ENCODE measurements around the gene WT1.
"Not testable (repeated sequence)": the region's sequence is repeated elsewhere in the genome, so short reads cannot be mapped to it uniquely, and the experiment has no call there.

Gene WT1

DNA sequence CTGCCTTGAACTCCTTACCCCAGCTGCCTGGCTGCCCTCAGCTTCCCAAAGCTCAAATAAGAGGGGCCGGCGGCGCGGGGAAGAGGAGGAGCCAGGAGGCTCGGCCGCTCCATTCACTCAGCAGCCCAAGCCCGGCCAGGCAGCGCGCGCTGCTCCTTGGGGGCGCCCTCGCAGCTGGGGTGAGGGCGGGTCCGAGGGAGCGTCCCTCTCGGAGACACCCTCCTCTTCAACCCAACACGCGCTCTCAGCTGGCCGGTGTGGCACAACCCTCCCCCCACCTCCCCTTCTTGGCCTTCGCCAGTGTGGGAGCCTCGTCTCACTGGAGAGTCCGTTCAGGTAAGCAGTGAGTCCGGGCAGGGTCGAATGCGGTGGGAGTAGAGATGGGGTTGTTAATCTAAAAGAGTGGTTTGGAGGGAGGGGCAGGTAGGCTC, at the start of gene WT1:
TSS of gene WT1 (minus strand) at position 29 of the 431 bp plus-strand sequence.
- in situ Hi-C loops (cut with MboI; ENCODE audit: low sequenced_read_pairs) = no loop called here

DNA sequence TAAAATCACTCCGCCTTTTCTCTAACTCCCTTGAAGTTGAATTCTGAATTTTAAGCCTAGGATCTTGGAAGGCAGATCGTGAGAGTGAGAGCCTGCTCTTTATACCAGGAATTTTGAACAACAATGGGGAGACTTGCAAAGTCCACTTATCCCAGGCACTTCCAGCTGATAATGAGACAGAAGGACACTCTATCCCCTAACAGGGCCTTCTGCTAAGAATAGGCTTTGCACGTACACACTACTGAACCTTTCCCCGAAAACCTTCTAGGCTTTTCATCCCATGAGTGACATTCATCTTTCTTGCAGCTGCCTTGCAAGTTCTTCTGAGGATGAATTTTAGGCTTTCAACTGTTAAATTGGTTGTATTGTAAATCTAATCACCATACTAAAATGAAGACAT, 44.0 kb upstream of the WT1 start:
- in situ Hi-C loops (cut with MboI; ENCODE audit: low sequenced_read_pairs) = no loop called here

DNA sequence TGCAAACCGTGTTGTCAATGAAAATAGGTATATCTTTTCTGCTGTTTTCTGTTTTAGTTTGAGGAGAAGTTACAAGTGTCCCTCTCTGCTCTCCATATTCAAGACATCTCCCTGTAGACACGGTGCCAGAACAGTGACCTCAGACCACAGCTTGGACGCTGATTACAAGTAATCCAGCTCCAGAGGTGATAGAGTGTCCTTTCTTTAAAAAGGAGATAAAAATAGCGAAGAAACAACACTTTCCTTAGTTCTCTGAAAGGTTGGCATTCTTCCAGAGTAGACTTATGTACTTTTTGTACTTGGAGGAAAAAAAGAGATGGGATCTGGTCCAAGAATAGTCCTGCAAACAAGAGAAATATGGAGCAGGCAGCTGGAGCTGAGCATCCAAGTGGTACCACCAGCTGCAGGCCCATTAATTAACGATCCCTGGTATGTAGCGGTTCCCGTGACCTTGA, 43.0 kb upstream of the WT1 start:
- in situ Hi-C loops (cut with MboI; ENCODE audit: low sequenced_read_pairs) = no loop called here

DNA sequence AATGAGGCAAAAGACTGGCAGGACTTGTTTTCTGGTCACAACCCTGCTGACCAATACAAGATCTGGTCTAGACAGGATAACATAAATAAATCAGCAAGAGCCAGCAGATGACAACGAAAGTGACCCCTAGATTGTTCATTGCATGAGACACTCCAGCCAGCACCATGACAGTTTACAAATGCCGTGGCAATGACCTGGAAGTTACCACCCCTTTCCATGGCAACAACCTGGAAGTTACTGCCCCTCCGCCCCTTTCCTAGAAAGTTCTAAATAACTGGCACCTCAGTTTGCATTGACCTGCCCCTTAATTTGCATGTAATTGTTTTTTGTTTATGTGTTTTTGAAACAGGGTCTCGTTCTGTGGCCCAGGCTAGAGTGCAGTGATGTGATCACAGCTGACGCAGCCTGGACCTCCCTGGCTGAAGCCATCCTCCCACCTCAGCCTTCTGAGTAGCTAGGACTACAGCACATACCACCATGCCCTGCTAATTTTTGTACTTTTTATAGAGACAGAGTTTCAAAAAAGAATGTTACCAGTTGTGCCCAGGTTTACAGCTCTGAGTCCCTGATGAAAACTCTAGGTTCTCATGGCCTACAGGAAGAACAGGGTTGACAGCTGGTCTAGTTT, 38.1 kb upstream of the WT1 start:
- in situ Hi-C loops (cut with MboI; ENCODE audit: low sequenced_read_pairs) = no loop called here

DNA sequence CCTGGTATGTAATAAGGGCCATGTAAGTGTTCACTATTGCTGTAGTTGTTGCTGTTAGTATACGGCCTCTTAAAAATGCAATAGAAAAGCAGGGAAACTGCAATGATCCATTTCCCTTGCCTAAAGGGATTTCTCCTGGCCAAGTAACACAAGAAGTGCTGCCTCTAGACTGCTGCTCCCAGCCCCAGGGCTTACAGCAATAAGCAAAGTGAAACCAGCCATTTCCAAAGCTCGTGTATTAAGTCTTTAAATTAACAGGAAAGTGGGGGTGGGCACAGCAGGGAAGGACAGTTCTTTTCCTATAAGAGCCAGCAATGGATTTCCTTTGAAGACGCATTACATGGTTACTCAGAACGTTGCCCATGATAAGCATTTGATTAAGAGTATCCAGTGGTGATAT, 36.9 kb upstream of the WT1 start:
- in situ Hi-C loops (cut with MboI; ENCODE audit: low sequenced_read_pairs) = no loop called here

DNA sequence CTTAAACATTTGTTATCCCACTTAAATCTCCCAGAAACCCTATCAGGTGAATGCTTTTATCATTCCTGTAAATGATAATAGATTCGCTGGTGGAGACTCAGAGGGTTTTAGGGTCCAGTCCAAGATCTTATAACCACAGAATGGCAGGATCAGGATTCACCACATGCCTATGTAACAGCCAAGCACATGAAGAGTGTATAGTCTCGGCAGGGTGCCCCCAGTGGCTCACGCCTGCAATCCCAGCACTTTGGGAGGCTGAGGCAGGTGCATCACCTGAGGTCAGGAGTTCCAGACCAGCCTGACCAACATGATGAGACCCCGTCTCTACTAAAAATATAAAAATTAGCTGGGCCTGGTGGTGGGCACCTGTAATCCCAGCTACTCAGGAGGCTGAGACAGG, 36.2 kb upstream of the WT1 start:
- in situ Hi-C loops (cut with MboI; ENCODE audit: low sequenced_read_pairs) = not testable (repeated sequence)

DNA sequence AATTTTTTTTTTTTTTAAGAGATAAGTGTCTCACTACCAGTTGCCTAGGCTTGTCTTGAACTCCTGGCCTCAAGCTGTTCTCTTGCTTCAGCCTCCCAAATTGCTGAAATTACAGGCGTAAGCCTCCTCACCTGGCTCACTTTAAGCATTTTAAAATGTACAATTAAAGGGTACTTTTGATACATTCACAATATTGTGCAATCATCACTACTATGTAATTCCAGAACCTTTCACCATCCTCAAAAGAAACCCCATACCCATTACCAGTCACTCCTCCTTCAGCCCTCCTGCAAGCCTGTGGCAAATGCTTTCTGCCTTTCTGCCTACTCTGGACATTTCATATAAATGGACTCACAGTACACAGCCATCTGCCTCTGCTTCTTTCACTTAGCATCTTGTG, 34.5 kb upstream of the WT1 start:
- in situ Hi-C loops (cut with MboI; ENCODE audit: low sequenced_read_pairs) = no loop called here

DNA sequence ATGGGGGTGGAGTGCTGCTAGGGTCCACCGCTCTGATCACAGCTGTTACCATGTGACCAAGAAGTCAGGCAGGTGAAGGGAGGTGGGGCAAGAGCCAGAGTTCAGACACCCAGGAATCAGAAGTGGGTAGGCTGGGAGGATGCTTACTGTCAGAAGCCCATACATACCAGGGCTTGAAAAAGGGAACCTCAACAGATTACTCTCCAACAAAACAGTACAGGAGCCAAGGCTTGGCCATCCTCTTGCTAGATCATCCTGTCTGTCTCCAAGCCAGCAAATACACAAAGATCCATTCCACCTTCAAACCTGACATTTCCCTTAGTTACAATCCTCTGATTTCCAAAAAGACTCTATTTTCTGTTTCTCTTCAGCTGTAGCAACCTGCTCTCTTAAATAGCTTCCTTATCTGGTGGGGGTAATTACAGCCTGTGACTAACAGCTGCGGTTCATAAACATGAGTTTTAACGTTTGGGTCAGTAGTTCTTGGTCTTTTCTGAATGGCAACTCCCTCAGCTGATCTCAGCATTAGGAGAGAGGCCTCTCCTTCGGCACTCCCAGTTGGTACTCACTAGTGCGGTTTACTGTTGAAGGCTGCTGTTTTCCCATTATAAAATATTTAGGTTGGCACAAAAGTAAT, 31.1 kb upstream of the WT1 start:
- in situ Hi-C loops (cut with MboI; ENCODE audit: low sequenced_read_pairs) = no loop called here

DNA sequence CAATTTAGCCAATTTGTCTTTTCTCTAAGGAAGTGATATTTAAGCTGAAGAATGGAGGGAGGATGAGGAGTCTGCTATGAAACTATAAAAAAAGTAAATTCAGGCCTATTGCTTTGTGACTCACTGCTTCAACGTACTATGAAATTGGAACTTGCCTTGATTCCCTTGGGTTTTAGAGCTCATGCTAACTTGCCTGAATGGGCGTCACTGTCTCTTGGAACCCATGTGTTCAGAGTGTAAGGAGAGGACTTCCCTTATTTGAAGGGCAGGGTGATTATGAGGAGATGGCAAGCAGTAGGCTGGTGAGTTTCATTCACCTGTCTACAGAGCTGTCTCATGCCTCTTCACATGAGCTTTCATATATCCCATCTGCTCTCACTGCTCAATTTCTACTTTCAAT, 28.7 kb upstream of the WT1 start:
- in situ Hi-C loops (cut with MboI; ENCODE audit: low sequenced_read_pairs) = no loop called here

DNA sequence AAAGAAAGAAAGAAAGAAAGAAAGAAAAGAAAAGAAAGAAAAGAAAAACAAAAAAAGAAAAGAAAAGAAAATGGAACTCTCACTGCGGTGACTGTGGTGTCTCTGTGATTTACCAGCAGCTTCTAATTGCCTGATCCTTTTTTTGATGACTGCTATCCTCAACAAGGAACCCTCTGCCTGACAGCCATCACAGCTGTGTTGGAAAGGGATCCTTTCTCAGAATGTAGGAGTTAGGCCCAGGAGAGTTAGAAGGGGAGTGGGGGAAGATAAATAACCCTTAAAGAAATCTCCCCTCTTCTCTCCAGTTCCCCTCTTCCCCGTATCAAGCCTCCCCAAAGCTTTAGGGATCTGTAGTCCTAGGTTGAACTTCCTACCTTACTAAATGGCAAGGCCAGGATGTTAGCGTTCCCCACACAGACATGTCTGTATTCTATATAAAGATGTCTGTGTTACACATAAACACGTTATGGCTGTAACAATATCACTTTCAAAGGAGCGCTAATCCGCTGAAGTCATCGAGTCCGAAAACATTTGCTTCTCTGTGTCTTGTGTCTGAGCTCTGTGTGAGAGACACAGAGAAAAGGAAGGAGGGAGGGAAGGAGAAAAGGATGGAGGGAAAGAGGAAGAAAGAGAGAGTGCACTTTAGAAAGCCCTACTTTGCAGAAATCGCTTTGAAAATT, 26.8 kb upstream of the WT1 start:
- in situ Hi-C loops (cut with MboI; ENCODE audit: low sequenced_read_pairs) = no loop called here

DNA sequence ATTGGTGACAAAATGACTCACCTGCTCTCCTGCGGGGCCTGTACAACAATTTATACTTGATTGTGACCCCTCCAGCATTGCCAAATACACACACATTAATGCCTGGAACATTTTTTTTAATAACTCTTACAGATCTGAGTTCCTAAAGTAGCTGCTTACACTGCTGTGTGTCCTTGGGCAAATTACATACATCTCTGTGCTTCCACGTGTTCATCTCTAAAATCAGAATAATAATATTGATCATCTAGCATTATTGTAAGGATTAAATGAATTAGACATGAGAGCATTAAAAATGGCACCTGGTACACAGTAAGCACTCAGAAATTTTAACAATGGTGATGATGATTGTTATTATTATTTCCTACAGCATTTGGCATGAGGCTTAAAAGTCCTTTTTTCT, 21.5 kb upstream of the WT1 start:
- in situ Hi-C loops (cut with MboI; ENCODE audit: low sequenced_read_pairs) = no loop called here

DNA sequence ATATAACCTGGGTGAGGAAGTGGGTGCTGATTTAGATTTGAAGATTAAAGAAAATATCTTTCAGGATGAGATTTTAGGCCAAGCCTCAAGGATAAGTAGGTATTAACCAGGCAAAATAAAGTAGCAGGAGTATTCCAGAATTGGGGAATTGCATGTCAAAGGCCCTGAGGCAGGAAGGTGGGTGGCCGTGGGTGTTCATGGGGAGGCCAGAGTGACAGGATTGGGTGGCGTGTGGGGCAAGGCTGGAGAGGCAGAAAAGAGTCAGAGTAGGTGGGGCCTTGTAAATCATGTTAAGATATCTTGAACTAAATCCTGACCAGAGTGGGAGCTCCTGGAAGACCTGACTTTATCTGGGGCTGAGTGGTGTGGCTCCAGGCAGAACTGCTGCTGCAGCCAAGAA, 19.7 kb upstream of the WT1 start:
- in situ Hi-C loops (cut with MboI; ENCODE audit: low sequenced_read_pairs) = no loop called here

DNA sequence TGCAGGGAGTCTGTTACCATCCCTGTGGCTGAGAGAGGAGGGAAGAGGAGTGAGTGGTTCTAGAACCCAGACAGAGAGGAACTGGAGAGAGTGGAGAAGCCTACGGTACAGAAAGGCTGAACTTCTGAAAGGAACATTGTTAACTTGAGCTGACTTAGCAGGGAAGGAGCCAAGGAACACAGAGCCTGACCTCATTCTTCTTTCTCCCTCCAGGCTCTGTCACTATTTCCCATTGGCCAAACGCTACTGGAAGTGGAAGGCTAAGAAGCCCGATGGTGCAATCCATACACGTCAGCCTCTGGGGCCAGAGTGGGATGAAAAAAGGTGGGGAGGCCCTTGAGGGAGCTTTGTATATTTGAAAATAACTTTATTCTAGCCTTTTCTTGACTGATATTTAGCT, 16.5 kb upstream of the WT1 start:
- in situ Hi-C loops (cut with MboI; ENCODE audit: low sequenced_read_pairs) = no loop called here

DNA sequence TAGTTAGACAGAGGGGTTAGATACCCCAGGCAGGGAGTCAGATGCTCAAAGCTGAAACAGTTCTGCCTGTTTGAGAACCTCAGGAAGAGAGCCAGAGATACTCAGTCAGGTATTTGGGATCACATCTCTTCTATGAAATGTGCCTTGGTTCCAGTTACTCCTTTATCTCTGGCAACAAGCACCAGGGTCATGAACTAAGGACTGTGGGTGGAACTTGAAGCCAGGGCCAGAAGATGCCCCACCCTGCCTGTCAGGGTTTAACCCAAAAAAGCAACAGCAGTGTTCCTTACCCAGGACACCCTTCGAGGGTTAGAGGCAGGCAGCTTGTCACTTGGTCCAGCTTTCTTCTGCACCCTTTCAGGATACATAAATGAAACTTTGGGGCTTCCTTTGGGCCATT, 15.0 kb upstream of the WT1 start:
- in situ Hi-C loops (cut with MboI; ENCODE audit: low sequenced_read_pairs) = no loop called here

DNA sequence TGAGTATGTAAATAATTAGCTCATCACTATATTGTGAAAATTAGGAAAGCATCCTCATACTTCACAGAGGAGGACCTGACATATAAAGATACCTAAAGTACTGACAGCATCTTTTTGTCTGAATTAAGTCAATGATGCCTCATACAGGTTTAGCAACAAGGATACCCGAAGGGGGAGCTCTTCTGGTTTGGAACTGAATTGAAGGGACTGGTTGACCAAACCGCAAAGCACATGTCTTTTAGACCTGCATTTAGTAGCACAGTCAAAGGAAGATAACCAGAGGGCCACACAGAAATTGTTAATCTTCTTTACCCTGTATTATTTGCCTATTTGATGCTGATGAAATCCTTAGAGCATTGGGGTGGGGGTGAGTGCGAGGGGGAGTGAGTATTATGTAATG, 12.9 kb upstream of the WT1 start:
- in situ Hi-C loops (cut with MboI; ENCODE audit: low sequenced_read_pairs) = no loop called here

DNA sequence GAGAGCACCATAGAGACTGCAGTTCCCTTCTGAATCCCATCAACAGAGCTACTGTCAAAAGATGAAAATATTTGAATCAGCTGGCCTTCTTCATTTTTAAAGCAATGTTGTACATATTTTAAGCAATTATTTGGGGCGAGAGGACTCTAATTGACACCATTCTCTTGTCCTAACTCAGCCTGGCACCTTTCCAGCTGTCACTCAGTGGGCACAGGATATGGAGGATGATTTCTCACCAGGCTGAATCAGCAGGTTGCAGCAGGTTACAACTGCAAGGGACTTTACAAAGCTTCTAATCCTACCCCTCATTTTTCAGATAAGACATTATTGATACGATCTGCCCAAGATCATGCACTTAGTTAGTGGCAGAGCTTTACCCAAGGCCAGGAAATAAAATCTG, 11.9 kb upstream of the WT1 start:
- in situ Hi-C loops (cut with MboI; ENCODE audit: low sequenced_read_pairs) = no loop called here

DNA sequence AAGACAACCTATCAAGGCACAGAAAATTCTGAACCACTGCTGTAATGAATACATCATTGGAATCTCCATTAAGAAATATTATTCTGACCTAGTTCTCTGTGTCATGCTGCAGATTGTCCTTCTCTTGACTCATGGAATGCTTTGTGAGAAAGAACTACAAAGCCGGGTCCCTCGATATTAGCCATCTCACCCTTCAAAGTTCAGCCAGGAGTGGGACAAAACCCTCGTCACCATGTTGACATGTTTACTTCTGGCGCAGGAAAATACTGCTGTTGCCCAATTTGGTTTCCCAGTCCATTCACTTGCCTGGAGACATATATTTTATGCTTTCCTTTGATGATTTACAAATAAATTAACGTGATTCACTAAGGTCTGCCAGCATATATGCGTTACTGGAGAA, 10.9 kb upstream of the WT1 start:
- in situ Hi-C loops (cut with MboI; ENCODE audit: low sequenced_read_pairs) = no loop called here

DNA sequence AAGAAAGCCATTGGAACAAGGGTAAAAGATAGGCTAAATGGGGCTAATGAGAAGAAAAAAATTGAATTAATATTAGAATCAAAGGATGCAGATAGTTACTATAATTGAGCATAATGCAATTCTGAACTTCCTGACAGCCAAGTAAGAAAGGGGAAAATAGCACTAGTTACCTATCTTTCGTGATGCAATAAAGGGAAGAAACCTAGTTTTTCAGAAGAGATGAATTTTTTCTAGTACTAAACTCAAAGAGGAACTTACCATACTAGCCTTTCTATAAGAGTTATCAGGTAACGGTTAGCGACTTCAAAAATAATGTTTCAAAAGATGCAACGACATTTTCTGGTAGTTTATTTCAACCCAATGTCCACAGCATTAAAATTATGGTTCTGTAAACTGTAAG, 8.8 kb upstream of the WT1 start:
- in situ Hi-C loops (cut with MboI; ENCODE audit: low sequenced_read_pairs) = no loop called here

DNA sequence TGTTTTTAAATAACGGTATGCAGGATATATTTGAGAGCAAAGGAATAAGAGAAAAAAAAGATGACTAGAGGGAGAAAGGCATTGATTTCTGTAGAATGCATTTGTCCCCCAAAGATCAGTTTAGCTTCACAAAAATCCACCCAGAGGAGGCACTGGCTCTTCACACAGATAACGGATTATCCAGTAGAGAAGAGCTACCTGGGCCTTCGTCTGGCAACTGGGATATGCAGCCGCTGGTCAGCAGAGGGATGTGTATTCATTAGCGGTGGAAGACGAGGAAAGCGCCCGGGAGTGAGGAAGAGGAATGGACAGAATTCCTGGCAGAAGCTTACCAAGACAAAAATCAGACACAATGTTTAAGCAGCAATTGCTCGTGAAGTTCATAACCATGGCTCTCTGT, 5.6 kb upstream of the WT1 start:
- in situ Hi-C loops (cut with MboI; ENCODE audit: low sequenced_read_pairs) = no loop called here

DNA sequence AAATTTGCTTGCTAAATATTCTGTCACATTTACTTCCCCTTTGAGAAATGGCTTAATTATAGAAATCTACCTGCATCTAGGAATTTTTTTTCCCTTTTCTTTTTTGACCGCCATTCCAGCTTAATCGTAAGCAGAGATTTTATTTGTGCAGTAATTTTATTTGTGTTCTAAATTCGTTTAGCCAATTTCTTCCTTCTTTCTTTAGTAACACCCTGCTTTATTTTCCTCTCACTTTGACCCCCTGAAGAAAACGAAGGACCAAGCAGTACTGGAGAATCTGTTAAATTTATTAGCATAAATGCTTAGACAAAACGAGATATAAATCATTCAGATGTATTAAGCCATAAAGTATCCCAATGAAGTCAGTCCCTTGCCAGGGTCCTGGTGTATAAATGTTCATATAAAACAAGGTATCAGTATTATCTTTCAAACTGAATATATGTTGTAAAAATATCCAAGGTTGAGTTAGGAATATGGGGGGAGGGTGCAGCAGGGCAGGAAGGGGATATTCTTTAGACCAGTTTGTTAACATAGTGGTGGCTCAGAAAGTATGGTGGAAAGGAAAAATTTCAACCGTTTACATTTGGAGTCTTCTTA, 5.1 kb upstream of the WT1 start:
- in situ Hi-C loops (cut with MboI; ENCODE audit: low sequenced_read_pairs) = no loop called here

DNA sequence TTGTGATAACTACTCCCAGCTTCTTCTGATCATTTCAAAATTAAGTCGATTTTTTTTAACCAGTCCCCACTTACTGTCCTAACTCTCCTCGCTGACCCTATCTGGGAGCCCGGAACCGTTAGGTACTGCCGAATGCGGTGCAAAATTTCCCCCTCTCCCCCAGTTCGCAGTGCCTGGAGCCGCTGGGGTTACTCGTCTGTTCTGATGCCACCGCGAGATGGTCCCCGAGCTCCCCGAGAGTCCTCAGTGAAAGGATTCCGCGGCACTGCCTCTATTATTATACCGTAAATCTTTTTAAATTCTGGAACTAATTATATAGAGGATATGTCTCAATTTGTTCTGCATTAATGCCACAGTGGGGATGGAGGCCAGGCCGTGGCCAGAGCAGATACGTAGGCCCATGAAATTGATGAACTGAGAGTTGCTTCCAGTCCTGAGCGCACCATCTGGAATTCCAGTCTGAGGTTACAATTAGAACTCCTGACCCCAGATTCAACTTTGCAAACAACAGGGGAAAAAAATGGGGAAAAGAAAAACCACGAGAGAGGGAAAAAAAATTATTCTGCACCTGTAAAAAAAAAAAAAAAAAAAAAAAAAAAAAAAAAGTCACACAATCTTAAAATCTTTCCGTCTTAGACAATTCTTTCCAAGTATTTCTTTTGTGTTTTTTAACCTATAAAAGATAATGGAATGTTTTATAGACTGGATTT, 4.3 kb upstream of the WT1 start:
- in situ Hi-C loops (cut with MboI; ENCODE audit: low sequenced_read_pairs) = no loop called here
